ENCODE data around the gene SPAG17.

- no peak for TF ChIP-seq CTCF (IDR thresholded peaks at IDR 0.05)
- TF ChIP-seq POLR2A (IDR thresholded peaks at IDR 0.05): no peak
Measured at GRCh38 chr1:118018060-118018459, 167.0 kb downstream of the SPAG17 start.

Data from body of pancreas (tissue), 4 donors.